SK-N-MC (cell line): Measurements from ENCODE around the gene TMEM167A.

Experiments
- EZH2 ChIP-seq: fragments of 200-600 bp; sonication (generic); IDR thresholded peaks from one replicate; pipeline ENCODE4 v1.6.1; 2017; ENCODE audit warnings: antibody characterized with exemption
- FOXP2 ChIP-seq: optimal IDR thresholded peaks from 2 replicates; pipeline ENCODE3; 2011; ENCODE audit warnings: mild to moderate bottlenecking, moderate library complexity; ENCODE audit not compliant: insufficient read depth; ENCODE audit errors: extremely low read length, control extremely low read depth
- POLR2AphosphoS5 ChIP-seq: IDR thresholded peaks from 2 replicates; pipeline ENCODE4 v1.6.1; 2012; ENCODE audit warnings: mild to moderate bottlenecking, low read depth, low read length, borderline replicate concordance

DNA sequence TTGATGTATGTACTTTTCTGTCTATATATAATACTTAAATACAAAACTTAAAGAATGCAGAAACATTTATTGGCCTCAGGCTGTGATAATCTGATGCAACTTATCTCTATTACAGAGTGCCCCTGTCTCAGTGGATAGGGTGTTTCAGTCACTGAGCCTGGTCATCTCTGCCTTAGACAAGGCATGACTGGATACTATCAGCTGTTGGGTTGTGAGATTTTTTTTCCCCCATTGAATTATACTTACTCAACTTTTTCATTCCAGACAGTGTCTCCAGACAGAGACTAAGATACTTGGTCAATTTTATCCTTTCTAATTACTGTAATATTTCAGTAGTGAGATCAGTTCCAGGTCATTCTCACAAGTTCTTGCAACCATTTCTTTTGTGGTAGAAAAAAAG lies 26.8 kb upstream of the TMEM167A start:
- no peak for TF ChIP-seq EZH2
- TF ChIP-seq POLR2AphosphoS5 = no peak
- no peak for TF ChIP-seq FOXP2
